KOPT-K1 (cell line): ENCODE results near the gene ZNF398.
"Not testable (repeated sequence)": the region's sequence is repeated elsewhere in the genome, so short reads cannot be mapped to it uniquely, and the experiment has no call there.

Experiments used
- H3K27ac ChIP-seq: fragments of 200-600 bp; sonication (generic); 2 replicates; pipeline ENCODE4 v1.5.1; 2016; ENCODE audit warnings: antibody characterized with exemption, mild to moderate bottlenecking, low read depth, low read length; ENCODE audit not compliant: poor library complexity, severe bottlenecking
- H3K36me3 ChIP-seq: fragments of 200-600 bp; sonication (generic); 2 replicates; pipeline ENCODE4 v1.5.1; 2017; ENCODE audit warnings: antibody characterized with exemption, mild to moderate bottlenecking, low read length, moderate library complexity; ENCODE audit not compliant: insufficient read depth
- H3K9me3 ChIP-seq: fragments of 200-600 bp; sonication (generic); 2 replicates; pipeline ENCODE4 v1.5.1; 2017; ENCODE audit warnings: antibody characterized with exemption, low read length, mild to moderate bottlenecking; ENCODE audit not compliant: insufficient read depth, poor library complexity, severe bottlenecking

ZNF398 gene

DNA sequence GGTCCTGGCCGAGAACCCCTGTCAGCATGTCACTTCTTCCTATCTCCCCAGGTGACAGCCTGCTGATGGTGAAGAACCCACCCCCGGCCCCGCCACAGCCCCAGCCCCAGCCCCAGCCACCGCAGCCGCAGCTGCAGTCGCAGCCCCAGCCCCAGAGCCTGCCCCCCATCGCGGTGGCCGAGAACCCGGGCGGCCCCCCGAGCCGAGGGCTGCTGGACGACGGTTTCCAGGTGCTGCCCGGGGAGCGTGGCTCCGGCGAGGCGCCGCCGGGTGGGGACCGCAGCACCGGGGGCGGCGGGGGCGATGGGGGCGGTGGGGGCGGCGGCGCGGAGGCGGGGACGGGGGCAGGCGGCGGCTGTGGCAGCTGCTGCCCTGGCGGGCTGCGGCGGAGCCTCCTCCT, 76.5 kb downstream of the ZNF398 start:
- no peak overlapping the region for H3K27ac ChIP-seq
- peaks cover 68% of the 10 kb centered on the region for H3K36me3 ChIP-seq
- H3K9me3 ChIP-seq = no peaks in the 10 kb centered on the region

DNA sequence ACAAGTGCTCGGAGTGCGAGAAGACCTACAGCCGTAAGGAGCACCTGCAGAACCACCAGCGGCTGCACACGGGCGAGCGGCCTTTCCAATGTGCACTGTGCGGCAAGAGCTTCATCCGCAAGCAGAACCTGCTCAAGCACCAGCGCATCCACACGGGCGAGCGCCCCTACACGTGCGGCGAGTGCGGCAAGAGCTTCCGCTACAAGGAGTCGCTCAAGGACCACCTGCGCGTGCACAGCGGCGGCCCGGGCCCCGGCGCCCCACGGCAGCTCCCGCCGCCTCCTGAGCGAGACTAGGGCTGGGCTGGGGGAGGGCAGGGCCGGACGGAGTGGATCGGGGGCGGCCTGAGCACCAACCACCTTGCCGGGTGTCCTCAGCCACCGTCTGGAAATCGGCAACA, 77.1 kb downstream of the ZNF398 start:
- Histone ChIP-seq H3K36me3 (peaks cover 62% of the 10 kb centered on the region), H3K27ac (no peak overlapping the region), H3K9me3 (no peaks in the 10 kb centered on the region)

DNA sequence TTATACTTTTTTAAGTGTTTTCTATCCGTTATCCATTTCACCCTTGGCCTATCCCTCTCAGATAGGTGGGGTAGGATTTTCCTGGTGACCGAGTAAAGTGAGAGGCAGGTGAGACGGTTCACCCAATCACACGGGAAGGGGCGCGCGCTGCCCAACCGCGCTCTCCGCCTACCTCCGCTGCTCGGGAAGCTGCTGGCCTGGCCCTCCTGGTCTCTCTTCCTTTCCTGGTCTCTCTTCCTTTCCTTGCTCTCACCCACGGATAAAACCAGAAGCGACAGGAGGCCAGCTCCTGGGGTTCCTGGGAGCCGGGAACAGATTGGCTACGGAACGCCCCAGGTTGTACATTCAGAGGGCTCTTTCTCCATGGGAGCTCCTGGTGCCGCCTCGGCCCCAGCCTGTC, 77.9 kb downstream of the ZNF398 start:
- H3K27ac ChIP-seq = no peak overlapping the region
- H3K36me3 ChIP-seq = peaks cover 55% of the 10 kb centered on the region
- no peaks in the 10 kb centered on the region for H3K9me3 ChIP-seq

DNA sequence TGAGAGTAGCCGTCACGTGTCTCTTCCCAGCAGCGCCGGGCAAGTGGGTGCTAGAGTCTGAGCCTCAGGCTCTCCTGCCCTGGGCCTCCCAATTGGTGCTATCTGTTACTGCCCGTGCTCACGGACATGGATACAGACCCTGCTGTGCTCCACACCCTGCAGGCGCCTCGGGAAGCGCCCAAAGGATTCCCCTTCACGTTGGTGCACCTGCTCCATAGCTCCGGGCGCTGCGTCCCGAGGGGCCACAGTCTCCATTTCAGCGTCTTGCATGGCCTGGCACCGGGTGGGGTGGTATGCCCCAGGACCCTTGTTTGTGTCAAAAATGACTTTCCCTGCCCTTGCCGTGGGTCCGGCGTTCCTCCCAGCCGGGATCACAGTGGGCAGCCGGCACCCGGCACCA, 78.4 kb downstream of the ZNF398 start:
- no peak overlapping the region for H3K27ac ChIP-seq
- no peaks in the 10 kb centered on the region for H3K9me3 ChIP-seq
- peaks cover 49% of the 10 kb centered on the region for H3K36me3 ChIP-seq

DNA sequence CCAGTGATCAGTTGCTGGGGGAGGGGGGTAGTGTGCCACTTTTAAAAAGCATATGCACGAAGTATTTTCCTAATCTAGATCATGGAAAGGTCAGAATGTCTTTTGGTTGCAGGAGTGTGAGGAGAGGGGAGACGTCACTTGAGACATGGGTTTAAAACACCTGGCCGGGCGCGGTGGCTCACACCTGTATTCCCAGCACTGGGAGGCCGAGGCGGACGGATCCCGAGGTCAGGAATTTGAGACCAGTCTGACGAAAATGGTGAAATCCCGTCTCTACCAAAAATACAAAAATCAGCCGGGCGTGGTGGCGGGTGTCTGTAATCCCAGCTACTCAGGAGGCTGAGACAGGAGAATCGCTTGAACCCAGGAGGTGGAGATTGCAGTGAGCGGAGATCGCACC, 79.1 kb downstream of the ZNF398 start:
- H3K36me3 ChIP-seq = peaks cover 42% of the 10 kb centered on the region
- H3K9me3 ChIP-seq, H3K27ac ChIP-seq: not testable (repeated sequence)

DNA sequence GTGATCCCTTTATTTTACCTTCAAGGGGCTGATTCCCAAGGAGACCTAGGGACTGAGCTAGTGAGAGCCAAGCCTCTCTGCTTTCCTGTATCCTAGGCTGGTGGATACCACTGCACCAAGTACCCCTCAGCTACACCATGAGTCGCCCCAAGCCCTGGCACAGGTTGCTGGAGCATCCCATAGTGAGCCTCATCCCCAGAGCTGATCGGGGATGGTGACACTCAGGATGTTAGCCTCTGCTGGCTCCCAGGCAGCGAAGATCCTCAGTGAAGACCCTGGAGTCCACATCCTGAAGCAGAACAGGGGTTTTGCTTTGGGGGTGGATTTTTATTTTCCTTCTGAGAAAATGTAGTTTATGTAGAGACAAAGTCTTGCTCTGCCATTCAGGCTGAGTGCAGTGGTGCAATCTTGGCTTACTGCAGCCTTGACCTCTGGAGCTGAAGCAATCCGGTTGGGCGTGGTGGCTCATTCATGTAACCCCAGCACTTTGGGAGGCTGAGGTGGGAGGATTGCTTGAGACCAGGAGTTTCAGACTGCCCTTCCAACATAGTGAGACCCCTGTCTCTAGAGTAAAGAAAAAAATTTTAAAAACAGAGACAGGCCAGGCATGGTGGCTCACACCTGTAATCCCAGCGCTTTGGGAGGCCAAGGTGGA, 79.7 kb downstream of the ZNF398 start:
- H3K36me3 ChIP-seq = peaks cover 38% of the 10 kb centered on the region

DNA sequence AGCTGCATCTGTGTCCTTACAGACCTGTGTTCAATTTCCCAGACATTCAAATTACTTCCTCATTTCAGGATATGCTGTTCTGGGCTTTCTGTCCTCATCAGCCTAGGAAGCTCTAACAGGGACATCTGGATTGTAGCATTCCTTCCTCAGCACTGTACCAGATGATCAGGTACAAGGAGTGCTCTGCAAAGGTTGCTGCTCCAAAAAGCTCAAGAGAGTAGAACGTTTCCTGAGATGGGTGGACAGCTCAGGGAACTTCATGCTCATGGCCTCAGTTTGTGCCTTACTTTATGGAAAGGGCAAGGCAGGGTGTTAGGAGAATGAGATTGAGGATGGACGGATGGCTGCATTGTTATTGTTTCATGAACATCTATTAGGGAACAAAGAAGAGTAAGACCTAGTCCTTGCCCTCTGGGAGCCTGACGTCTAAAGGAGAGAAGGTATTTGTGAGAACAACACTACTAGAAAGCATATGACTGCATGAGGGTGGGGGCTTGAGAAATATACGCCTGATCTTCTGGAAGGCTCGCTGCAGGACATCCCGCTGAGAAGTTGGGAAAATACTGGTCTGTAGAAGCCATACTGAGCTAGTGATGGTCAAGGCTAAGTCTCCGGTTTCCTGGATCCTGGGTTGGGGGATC, 81.7 kb downstream of the ZNF398 start:
- Histone ChIP-seq H3K9me3 (no peaks in the 10 kb centered on the region), H3K36me3 (peaks cover 25% of the 10 kb centered on the region), H3K27ac (no peak overlapping the region)

More for the DNA sequence above, 79.7 kb downstream of the ZNF398 start:
- Histone ChIP-seq H3K27ac (no peak overlapping the region), H3K9me3 (no peaks in the 10 kb centered on the region)

DNA sequence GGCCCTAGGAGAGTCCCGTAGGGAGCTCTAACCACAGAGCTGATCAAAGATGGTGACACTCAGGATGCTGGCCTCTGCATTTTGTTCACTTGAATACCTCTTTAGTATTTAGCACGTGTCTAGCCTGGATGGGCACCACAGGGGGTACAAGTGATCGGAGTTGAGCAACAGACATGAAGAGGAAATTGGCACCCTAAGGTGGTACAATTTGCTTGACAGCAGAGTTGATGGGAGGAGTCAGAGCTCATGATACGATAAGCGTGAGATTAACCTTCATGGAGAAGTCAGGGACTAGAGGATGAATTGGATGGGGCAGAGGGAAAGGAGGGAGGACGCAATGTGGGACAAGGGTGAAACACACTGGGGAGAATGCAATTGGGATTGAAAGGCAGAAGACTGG, 82.3 kb downstream of the ZNF398 start:
- Histone ChIP-seq H3K27ac (no peak overlapping the region), H3K36me3 (peaks cover 19% of the 10 kb centered on the region), H3K9me3 (no peaks in the 10 kb centered on the region)

DNA sequence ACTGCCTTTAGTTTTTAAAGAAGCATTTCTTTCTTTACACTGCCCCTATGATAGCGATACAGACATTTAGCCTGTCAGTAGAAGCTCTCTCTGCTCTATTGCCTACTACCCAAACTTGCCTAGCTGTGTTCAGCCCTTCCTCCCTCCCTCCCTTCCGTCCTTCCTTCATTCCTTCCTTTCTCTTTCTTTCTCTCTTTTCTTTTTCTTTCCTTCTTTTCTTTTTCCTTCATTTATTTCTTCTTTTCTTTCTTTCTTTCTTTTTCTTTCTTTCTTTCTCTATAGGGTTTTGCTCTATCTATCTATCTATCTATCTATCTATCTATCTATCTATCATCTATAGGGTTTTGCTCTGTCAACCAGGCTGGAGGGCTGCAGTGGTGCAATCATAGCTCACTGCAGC, 85.1 kb downstream of the ZNF398 start:
- Histone ChIP-seq H3K27ac (no peak overlapping the region), H3K9me3 (no peaks in the 10 kb centered on the region), H3K36me3 (no peaks in the 10 kb centered on the region)
